PFSK-1 (cell line): ENCODE results near the gene SKAP2.

ENCODE experiments used
- FOXP2 ChIP-seq: optimal IDR thresholded peaks from 2 replicates; pipeline ENCODE3; 2011; ENCODE audit warnings: borderline replicate concordance, control low read depth, inconsistent platforms; ENCODE audit not compliant: insufficient read depth; ENCODE audit errors: extremely low read length, extremely low read depth
- POLR2AphosphoS5 ChIP-seq: IDR thresholded peaks from 2 replicates; pipeline ENCODE4 v1.6.1; 2012; ENCODE audit warnings: low read depth, mild to moderate bottlenecking, control low read depth, low read length, moderate library complexity
- SIN3A ChIP-seq: IDR thresholded peaks from 2 replicates; pipeline ENCODE4 v1.6.1; 2012; ENCODE audit warnings: mild to moderate bottlenecking, low read length, moderate library complexity, borderline replicate concordance; ENCODE audit not compliant: insufficient read depth
- TAF1 ChIP-seq: IDR thresholded peaks from 2 replicates; pipeline ENCODE4 v1.6.1; 2012; ENCODE audit warnings: low read length, control low read depth, borderline replicate concordance; ENCODE audit not compliant: insufficient read depth
- TF ChIP-seq, protein P1 (sequence below), 2 experiments: IDR thresholded peaks; 2 replicates each; pipeline versions ENCODE4 v1.6.1 to v1.8.0; 2011 to 2012; ENCODE audit warnings: low read depth in 2 of 2, low read length in 2 of 2, control low read depth in 1 of 2, inconsistent platforms in 1 of 2, mild to moderate bottlenecking in 1 of 2, moderate library complexity in 1 of 2; ENCODE audit not compliant: insufficient read depth in 1 of 2

SKAP2 gene

DNA sequence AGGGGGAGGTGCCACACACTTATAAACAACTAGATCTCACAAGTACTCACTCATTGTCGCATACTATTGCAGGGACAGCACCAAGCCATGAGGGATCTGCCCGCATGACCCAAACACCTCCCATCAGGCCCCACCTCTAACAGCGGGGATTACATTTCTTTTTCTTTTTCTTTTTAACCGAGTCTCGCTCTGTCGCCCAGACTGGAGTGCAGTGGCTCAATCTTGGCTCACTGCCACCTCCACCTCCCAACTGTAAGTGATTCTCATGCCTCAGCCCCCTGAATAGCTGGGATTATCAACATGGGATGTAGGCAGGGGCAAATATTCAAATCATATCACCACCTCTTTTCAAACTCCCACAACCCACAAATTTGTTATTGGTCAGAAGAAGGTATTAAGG lies 76.7 kb downstream of the SKAP2 start:
- TF ChIP-seq FOXP2 = no peak
- TF ChIP-seq POLR2AphosphoS5 = no peak
- no peak for TF ChIP-seq SIN3A

GRCh38 chr7:26784118-26784517 lies 80.3 kb downstream of the SKAP2 start:
- TF ChIP-seq SIN3A (no peak), POLR2AphosphoS5 (no peak)

- TF ChIP-seq SIN3A = no peak
- TF ChIP-seq FOXP2 = no peak
- TF ChIP-seq, protein P1, sequence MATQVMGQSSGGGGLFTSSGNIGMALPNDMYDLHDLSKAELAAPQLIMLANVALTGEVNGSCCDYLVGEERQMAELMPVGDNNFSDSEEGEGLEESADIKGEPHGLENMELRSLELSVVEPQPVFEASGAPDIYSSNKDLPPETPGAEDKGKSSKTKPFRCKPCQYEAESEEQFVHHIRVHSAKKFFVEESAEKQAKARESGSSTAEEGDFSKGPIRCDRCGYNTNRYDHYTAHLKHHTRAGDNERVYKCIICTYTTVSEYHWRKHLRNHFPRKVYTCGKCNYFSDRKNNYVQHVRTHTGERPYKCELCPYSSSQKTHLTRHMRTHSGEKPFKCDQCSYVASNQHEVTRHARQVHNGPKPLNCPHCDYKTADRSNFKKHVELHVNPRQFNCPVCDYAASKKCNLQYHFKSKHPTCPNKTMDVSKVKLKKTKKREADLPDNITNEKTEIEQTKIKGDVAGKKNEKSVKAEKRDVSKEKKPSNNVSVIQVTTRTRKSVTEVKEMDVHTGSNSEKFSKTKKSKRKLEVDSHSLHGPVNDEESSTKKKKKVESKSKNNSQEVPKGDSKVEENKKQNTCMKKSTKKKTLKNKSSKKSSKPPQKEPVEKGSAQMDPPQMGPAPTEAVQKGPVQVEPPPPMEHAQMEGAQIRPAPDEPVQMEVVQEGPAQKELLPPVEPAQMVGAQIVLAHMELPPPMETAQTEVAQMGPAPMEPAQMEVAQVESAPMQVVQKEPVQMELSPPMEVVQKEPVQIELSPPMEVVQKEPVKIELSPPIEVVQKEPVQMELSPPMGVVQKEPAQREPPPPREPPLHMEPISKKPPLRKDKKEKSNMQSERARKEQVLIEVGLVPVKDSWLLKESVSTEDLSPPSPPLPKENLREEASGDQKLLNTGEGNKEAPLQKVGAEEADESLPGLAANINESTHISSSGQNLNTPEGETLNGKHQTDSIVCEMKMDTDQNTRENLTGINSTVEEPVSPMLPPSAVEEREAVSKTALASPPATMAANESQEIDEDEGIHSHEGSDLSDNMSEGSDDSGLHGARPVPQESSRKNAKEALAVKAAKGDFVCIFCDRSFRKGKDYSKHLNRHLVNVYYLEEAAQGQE (IDR thresholded peaks at IDR 0.05; ENCODE audit: insufficient read depth in 1 of 2, low read depth in 2 of 2, low read length in 2 of 2) = no peak
- no peak for TF ChIP-seq POLR2AphosphoS5
- TF ChIP-seq TAF1 = no peak
Observed at GRCh38 chr7:26782501-26782900, 81.9 kb downstream of the SKAP2 start.

GRCh38 chr7:26779978-26780595 lies 84.3 kb downstream of the SKAP2 start:
- TF ChIP-seq POLR2AphosphoS5 = no peak
- TF ChIP-seq, protein P1 (IDR thresholded peaks at IDR 0.05; ENCODE audit: insufficient read depth in 1 of 2, low read depth in 2 of 2, low read length in 2 of 2) = no peak
- TF ChIP-seq FOXP2 = no peak
- TF ChIP-seq TAF1 = no peak
- TF ChIP-seq SIN3A = no peak

GRCh38 chr7:26777385-26777784 lies 87.0 kb downstream of the SKAP2 start:
- TF ChIP-seq FOXP2 = no peak

- TF ChIP-seq POLR2AphosphoS5 (no peak), SIN3A (no peak), FOXP2 (no peak), TAF1 (no peak)
- TF ChIP-seq, protein P1 (IDR thresholded peaks at IDR 0.05; ENCODE audit: insufficient read depth in 1 of 2, low read depth in 2 of 2, low read length in 2 of 2) = no peak
Observed at GRCh38 chr7:26760501-26760900, 103.9 kb downstream of the SKAP2 start.

- TF ChIP-seq FOXP2 = no peak
- TF ChIP-seq TAF1 = no peak
- no peak for TF ChIP-seq SIN3A
- TF ChIP-seq POLR2AphosphoS5 = no peak
- TF ChIP-seq, protein P1 (IDR thresholded peaks at IDR 0.05; ENCODE audit: insufficient read depth in 1 of 2, low read depth in 2 of 2, low read length in 2 of 2) = no peak
Observed at GRCh38 chr7:26759108-26759507, 105.3 kb downstream of the SKAP2 start.
